GM15510 (cell line): Measurements from ENCODE around the gene RALA.

ENCODE experiments used
- POLR2A ChIP-seq: IDR thresholded peaks from 3 replicates; pipeline ENCODE4 v1.6.1; 2011; ENCODE audit warnings: borderline replicate concordance; ENCODE audit not compliant: insufficient read length; ENCODE audit errors: extremely low read depth

RALA gene

DNA sequence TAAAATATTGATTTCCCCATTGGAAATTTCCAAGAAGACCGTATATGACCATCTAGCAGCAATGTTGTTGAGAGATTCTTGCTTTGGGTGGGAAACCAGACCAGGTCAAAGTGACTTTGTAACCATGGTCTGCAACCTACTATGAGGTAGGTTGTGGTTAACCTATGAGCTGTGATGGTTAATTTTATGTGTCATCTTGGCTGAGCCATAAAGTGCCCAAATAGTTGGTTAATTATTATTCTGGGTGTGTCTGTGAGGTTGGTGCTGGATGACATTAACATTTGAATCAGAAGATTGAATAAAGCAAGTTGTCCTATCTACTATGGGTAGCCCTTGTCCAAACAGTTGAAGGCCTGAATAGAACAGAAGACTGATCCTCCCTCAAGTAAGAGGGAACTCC, 18.3 kb upstream of the RALA start:
- no peak for TF ChIP-seq POLR2A

- TF ChIP-seq POLR2A: no peak
Measured at GRCh38 chr7:39606352-39606751, 17.0 kb upstream of the RALA start.

- TF ChIP-seq POLR2A: no peak
Measured at GRCh38 chr7:39606941-39607340, 16.4 kb upstream of the RALA start.

DNA sequence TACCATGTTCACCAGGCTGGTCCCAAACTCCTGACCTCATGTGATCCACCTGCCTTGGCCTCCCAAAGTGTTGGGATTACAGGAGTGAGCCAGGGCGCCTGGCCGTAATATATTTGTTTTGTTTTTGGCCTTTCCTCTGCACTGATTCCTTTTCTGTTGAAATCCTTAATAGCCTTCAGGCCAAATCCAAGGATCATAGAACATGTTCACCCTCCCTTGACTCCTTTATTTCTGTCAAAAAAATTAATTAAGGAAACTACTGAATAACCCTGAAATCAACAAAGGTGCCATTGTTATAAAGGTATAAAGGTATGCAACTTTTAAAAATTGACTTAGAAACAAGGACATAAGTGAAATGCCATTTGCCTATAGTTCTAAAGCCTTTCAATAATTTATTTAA, 15.5 kb upstream of the RALA start:
- no peak for TF ChIP-seq POLR2A

DNA sequence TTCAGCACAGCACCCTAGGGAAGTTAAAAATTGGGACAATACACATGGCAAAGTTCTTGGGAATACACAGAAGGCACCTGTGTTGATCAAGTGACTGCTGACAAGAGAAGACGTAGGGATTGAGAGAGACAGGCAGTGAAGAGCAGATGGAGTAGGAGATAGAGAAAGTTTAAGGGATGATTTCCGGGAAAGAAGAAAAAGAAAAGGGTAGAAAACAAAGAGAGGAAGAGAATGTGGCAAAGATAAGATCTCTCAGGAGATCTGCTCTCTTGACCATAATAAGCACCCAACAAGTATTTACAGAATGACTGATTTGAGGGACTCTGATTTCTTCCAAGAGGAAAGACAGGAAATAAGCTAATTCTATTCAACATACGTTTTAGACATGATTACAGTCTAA, 15.1 kb upstream of the RALA start:
- no peak for TF ChIP-seq POLR2A

DNA sequence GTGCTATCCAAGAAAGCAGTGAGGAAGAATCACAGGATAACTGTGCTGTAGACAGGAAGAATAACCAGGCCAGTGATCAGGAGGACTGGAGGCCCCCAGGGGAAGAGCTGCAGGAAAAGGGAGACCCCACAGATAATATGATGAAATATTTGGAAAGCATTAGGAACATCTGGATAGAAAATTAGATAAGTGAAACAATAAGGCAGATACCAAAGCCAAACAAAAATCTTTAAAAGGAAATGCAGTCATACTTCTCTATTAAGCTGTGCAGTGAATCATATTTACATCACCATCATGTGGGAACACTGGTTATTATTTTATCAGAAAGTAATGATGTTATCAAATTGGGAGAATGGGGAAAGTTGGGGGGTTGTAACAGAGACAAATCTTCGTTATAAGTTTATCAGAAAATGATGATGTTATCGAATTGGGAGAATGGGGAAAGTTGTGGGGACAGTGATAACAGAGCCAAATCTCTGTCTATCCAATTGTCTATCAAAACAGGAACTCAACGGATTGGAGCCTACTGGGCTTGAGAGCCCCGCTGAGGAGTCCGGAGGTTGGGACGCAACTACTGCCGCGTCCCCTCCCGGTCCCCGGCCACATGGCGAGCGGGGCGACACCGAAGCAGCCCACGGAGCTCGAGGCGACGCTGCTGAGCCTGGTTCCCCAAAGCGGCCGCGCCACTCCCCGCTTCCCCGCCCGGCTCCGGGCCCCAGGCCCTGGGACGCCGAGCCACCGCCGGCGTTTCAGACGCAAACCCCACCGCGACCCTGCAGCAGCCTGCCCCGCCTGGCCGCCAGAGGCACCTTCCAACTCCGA, 14.0 kb upstream of the RALA start:
- no peak for TF ChIP-seq POLR2A

DNA sequence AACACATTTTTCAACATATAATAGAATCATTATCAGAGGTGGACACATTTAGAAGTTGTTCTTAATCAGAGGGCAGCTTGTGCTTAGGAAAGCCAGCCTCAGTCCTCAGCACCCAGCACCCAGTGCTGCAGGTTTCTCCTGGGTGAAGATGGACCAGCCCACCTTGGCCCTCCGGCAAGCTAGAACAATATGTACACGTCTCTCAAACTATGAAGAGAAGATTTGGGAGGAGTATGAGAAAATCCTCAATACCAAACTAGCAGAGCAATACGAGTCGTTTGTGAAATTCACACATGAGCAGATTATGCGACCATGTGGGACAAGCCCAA, 13.5 kb upstream of the RALA start:
- no peak for TF ChIP-seq POLR2A

DNA sequence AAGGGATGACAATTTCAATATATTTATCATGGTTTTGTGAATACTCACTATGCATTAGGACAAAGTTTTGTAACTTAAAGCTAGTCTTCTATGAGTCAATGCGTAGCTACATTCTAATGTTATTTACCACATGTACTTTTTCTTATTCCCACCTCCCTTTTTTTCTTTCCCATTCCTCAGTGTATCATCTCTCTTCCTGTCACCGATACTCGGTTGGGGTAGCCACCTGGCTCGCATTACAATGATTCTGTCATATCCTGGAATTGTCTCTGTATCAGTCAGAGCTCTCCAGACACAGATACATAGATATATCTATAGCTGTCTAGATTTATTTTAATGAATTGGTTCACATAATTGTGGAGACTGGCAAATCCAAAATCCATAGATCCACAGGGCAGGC, 9.8 kb upstream of the RALA start:
- no peak for TF ChIP-seq POLR2A

DNA sequence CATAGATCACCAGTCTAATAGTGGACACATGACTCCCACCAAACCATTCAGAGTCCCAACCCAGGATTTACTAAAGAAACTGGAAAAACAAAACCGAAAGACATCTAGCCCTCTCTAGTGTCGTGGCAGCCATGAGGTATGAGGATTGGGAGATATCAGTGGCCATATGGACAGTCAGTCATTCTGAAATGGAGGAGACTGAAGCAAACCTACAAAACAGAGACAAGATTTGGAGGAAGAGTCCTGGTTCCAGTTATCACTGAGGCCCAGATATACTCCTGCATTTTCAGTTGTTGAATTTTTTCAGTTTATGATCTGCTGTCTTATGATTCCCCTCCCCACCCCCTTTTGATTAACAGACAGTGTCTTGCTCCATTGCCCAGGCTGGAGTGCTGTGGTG, 9.1 kb upstream of the RALA start:
- no peak for TF ChIP-seq POLR2A

- TF ChIP-seq POLR2A: no peak
Measured at GRCh38 chr7:39615350-39615975, 7.9 kb upstream of the RALA start.

DNA sequence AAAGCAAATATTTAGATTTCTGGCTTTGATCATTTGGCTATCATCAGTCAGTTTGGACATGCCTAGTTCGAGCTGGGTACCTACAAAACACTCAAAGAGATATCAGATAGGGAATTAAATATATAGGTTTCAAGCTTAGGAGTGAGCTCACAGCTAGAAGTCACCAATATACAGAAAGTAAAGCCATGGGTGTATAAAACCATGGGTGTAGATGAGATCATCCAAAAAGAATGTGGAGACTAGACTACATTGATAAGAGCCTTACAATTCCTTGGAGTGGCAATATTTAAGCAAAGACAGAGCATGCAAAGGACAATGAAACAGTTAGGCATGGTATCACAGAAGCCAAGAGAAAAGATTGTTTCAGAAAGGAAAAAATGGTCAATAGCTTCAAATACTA, 7.2 kb upstream of the RALA start:
- no peak for TF ChIP-seq POLR2A

GRCh38 chr7:39617005-39617404, 6.4 kb upstream of the RALA start:
- no peak for TF ChIP-seq POLR2A

DNA sequence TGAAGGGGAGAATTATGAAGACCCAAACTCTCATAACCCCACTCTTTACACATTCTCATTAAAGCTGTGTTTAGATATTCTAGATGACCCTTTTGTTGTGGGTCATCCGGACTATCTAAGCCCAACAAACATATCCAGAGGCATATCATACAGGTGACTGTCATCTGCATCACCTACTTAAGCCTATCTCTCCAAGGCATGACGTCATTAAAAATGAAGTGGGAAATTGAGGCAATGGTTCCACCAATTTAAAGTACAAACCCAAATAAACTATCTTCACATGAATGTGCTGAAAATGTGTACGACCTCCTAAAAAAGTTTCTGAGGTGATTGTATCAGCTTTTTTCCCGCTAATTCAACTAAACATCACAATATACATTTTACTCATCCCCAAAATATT, 4.5 kb upstream of the RALA start:
- TF ChIP-seq POLR2A: no peak

DNA sequence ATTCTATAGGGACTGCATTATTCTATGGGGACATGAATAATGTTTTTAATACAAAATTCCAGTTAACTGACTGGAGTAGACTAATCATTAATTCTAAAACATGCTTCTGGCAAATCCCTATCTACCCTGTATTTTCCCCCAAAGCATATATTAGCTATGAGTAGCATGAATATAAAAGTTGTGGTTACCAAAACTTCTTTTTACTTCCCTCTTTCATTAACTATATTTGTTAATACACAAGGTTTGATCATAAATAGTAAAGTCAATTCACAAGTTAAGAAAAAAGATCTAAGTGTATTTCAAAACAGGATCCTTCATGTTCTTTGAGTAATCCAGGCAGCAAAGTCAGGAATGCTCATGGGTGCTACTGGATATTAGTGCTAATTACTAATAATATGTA, 2.9 kb upstream of the RALA start:
- no peak for TF ChIP-seq POLR2A

GRCh38 chr7:39621261-39621660, 2.1 kb upstream of the RALA start:
- TF ChIP-seq POLR2A: no peak

- no peak for TF ChIP-seq POLR2A
Measured at GRCh38 chr7:39621784-39622411, 1.5 kb upstream of the RALA start.

- TF ChIP-seq POLR2A: no peak
Measured at GRCh38 chr7:39622609-39623008, 763 bp upstream of the RALA start.

DNA sequence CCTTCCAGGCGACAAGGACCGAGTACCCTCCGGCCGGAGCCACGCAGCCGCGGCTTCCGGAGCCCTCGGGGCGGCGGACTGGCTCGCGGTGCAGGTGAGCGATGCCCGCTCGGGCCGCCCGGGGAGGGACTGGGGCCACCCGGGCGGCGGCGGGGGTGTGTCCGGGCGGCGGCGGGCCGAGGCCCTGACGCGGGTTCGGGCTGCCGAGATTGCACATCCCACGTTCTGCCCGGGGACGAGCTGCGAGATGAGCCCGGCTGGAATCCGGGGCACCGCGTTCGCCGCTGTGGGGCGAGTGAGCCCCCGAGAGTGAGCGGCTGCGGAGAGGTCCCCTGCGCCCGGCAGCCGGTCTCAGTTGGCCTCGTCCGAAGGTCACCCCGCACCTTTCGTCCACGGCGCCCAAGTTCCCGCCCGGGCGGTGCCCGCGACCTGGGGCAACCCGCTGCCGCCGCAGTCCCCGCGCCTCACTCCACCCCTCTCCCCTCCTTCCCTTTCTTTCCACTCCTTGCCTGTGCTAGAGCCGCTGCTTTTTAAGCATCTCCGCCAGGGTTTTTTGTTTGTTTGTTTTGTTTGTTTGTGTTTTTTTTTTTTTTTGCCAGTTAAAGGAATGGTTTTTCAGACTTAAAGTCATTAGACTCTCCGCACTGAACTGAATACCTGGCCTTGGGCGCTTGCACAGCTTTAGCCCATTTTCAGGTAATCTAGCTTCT, 515 bp downstream of the RALA start:
- no peak for TF ChIP-seq POLR2A
